ENCODE measurements around the gene NRAP. TPM values are rescaled to one million over a fixed set of nuclear protein-coding genes. Genes with fewer than 3 reads are reported as not detected.
A peak's percentile ranks its signal among the peaks of the same experiment; 100 is the strongest.

The NRAP gene
- polyA plus RNA-seq, 6 donors from 2014 or later: not detected

DNA sequence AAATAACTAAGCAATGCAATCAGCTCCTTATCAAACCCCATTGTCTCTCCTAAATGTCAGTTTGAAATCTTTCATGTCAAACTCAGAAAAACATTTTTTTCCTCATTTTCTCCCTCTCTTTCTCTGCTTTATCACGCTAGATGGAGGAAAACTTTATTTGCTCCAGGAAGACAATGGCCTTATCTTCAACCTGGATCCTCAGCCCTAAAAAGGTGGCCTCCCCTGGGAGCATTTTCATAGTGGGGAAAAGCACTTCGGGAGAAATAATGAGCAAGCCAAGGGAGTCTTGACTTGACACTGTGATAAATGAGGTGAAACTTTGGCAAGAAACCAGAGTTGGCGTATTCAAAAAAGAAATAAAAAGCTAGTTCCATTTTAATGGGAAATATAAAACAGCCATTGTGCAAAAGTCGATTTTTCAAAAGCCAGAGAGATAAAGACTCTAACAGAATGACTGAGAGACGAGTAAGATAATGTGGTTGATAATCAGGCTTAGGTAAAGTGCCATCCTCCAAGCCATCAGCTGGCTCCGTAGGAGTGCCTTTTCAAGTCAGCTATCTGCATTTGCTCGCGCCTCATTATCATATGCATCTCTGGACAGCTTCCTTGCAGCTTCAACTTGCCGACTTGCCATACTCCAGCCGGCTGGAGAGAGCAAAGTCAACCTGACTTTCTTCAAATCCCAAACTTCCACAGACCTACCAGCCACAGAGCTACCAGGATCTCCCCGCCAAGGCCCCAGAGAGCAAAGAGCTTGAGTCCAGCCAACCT, 91.1 kb downstream of the NRAP start:
- Mint-ChIP-seq H3K27me3 (peaks cover 16 to 18% (median 16%) of the 10 kb centered on the region in 3 donors), H3K36me3 (no peaks in the 10 kb centered on the region), H3K9me3 (no peaks in the 10 kb centered on the region), H3K4me1 (no peaks in the 10 kb centered on the region), H3K27ac (no peak overlapping the region), H3K4me3 (no peak overlapping the region)
- ATAC-seq (ENCODE audit: low read depth in 2 of 2) (no peak), DNase-seq (no peak)

GRCh38 chr10:113569576-113569975, 94.3 kb downstream of the NRAP start:
- H3K4me3 Mint-ChIP-seq: no peak overlapping the region
- peaks cover 0 to 8% (median 0%) of the 10 kb centered on the region in 3 donors for H3K27me3 Mint-ChIP-seq
- DNase-seq: no peak
- no peaks in the 10 kb centered on the region for H3K4me1 Mint-ChIP-seq
- no peak for ATAC-seq (ENCODE audit: low read depth in 2 of 2)
- no peaks in the 10 kb centered on the region for H3K36me3 Mint-ChIP-seq
- H3K27ac Mint-ChIP-seq: no peak overlapping the region
- H3K9me3 Mint-ChIP-seq: no peaks in the 10 kb centered on the region

DNA sequence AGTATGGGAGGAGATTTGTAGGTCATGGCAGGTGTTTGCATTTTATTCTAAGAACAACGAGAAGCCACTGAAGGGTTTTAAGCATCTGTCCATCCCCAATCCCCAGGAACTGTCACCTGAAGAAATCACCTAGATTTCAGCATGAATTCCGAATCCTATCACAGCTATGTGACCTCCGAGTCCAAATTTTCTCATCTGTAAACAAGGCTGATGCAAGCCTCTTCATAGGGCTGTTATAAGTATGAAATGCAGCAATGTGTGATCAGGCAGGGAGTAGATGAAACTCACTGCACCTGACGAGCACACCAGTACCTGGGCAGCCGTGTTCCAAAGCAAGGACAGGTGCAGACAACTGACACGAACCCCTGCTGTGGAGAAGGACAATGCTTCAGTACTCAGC, 97.0 kb downstream of the NRAP start:
- Mint-ChIP-seq H3K4me1 (peaks cover 0 to 7% (median 5%) of the 10 kb centered on the region in 3 donors), H3K36me3 (no peaks in the 10 kb centered on the region), H3K9me3 (no peaks in the 10 kb centered on the region), H3K27me3 (no peaks in the 10 kb centered on the region), H3K27ac (no peak overlapping the region), H3K4me3 (no peak overlapping the region)
- DNase-seq (no peak), ATAC-seq (ENCODE audit: low read depth in 2 of 2) (no peak)

- peaks cover 0 to 7% (median 5%) of the 10 kb centered on the region in 3 donors for H3K4me1 Mint-ChIP-seq
- peaks cover 0 to 6% (median under 1%) of the 10 kb centered on the region in 3 donors for H3K27me3 Mint-ChIP-seq
- ATAC-seq (ENCODE audit: low read depth in 2 of 2): no peak
- no peak for DNase-seq
- no peak overlapping the region for H3K27ac Mint-ChIP-seq
- no peaks in the 10 kb centered on the region for H3K9me3 Mint-ChIP-seq
- no peak overlapping the region for H3K4me3 Mint-ChIP-seq
- no peaks in the 10 kb centered on the region for H3K36me3 Mint-ChIP-seq
Measured at GRCh38 chr10:113565364-113565763, 98.5 kb downstream of the NRAP start.

DNA sequence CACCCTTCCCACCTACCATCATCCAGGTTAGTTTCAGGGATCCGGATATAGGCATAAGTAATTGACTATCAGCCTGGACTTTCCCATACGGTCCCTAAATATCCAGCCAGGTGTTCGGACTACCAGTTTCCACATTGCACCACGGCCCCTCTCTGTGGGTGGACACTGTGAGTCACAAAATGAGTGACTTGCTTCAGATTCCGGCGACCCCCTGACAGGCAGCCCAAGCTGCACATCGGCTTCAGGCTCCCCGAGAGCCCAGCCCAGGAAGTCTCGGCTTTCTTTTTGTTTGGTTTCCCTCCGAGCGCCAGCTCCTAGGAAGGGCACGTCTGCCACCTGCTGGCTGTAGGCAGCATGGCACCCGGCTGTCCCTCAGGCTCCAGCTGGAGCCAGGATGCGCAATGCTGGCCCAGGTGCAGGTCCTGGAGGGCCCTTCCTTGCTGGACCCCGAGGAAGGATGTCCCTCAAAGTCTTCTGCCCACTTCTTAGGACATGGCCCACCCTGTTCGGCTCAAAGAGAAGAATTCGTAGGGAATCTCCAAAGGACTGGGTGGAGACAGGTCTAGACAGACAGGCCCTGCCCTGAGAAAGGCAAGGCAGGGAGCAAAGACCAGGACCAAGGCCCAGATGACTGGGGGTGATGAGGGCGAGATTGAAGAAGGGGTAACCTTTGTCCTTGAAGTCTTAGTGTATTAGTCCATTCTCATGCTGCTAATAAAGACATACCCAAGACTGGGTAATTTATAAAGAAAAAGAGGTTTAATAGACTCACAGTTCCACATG, 100.3 kb downstream of the NRAP start:
- DNase-seq: peak; percentile 38
- no peak overlapping the region for H3K27ac Mint-ChIP-seq
- H3K9me3 Mint-ChIP-seq: no peaks in the 10 kb centered on the region
- no peaks in the 10 kb centered on the region for H3K36me3 Mint-ChIP-seq
- peaks cover 5 to 22% (median 16%) of the 10 kb centered on the region in 3 donors for H3K27me3 Mint-ChIP-seq
- H3K4me1 Mint-ChIP-seq: peaks cover 0 to 7% (median 5%) of the 10 kb centered on the region in 3 donors
- H3K4me3 Mint-ChIP-seq: peak overlapping the region in 7 of 8 donors; percentile 16 to 85 (median 75)
- peak; percentile 58 to 75 for ATAC-seq (ENCODE audit: low read depth in 2 of 2)

GRCh38 chr10:113562704-113563103, 101.1 kb downstream of the NRAP start:
- H3K27ac Mint-ChIP-seq: no peak overlapping the region
- DNase-seq (no peak), ATAC-seq (ENCODE audit: low read depth in 2 of 2) (no peak)
- peaks cover 0 to 3% (median 0%) of the 10 kb centered on the region in 7 donors for H3K9me3 Mint-ChIP-seq
- no peaks in the 10 kb centered on the region for H3K36me3 Mint-ChIP-seq
- H3K4me3 Mint-ChIP-seq: no peak overlapping the region
- peaks cover 5 to 30% (median 18%) of the 10 kb centered on the region in 3 donors for H3K27me3 Mint-ChIP-seq
- H3K4me1 Mint-ChIP-seq: peaks cover 0 to 8% (median 7%) of the 10 kb centered on the region in 3 donors

- no peak for ATAC-seq (ENCODE audit: low read depth in 2 of 2)
- Mint-ChIP-seq H3K36me3 (no peaks in the 10 kb centered on the region), H3K4me3 (no peak overlapping the region), H3K4me1 (peaks cover 0 to 8% (median 7%) of the 10 kb centered on the region in 3 donors), H3K9me3 (peaks cover 0 to 3% (median 0%) of the 10 kb centered on the region in 7 donors), H3K27ac (no peak overlapping the region), H3K27me3 (peaks cover 8 to 36% (median 24%) of the 10 kb centered on the region in 3 donors)
- DNase-seq: no peak
Measured at GRCh38 chr10:113562069-113562468, 101.8 kb downstream of the NRAP start.

DNA sequence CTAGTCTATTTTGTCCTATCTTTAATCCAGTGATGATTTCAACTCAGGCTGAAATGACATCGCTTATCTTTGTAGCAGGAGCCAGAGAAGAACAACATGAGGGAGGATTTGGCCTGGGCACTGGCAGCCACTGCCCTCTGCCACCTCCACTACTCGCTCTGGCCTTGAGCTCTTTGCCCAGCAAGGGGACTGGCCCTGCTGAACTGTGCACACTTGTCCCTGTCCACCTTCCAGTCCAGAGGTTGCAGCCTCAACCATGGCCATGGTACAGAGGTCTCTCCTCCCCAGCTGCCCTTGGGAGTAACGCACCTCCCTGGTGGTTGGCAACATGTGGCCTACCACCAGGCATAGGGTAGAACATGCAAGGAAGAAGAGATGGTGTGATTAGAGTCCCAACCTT, 102.6 kb downstream of the NRAP start:
- H3K36me3 Mint-ChIP-seq: no peaks in the 10 kb centered on the region
- DNase-seq (no peak), ATAC-seq (ENCODE audit: low read depth in 2 of 2) (no peak)
- no peak overlapping the region for H3K4me3 Mint-ChIP-seq
- peaks cover 0 to 8% (median 7%) of the 10 kb centered on the region in 3 donors for H3K4me1 Mint-ChIP-seq
- peaks cover 8 to 40% (median 28%) of the 10 kb centered on the region in 3 donors for H3K27me3 Mint-ChIP-seq
- peaks cover 0 to 3% (median 0%) of the 10 kb centered on the region in 7 donors for H3K9me3 Mint-ChIP-seq
- H3K27ac Mint-ChIP-seq: no peak overlapping the region

DNA sequence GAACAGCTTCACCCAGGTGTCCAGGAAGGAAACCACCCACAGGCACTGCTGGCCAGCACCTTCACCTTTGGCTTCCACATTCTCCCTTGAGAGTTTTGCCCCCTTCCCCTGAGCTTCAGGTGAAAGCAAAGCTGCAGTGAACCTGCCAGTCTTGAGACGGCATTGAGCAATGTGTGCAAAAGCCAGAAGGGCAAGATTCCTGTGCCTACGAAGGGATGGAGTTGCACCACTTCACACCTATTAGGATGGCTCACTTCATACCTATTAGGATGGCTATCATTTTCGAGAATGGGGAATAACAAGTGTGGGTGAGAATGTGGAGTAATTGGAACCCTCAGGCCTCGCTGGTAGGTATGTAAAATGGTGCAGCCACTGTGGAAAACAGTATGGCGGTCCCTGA, 103.8 kb downstream of the NRAP start:
- no peak for ATAC-seq (ENCODE audit: low read depth in 2 of 2)
- no peaks in the 10 kb centered on the region for H3K36me3 Mint-ChIP-seq
- H3K9me3 Mint-ChIP-seq: peaks cover 0 to 3% (median 0%) of the 10 kb centered on the region in 7 donors

GRCh38 chr10:113557903-113558321, 105.9 kb downstream of the NRAP start:
- peaks cover 0 to 3% (median 0%) of the 10 kb centered on the region in 3 donors for H3K4me1 Mint-ChIP-seq

More for the DNA sequence above, 103.8 kb downstream of the NRAP start:
- Mint-ChIP-seq H3K4me3 (no peak overlapping the region), H3K27me3 (peaks cover 8 to 40% (median 28%) of the 10 kb centered on the region in 3 donors), H3K27ac (no peak overlapping the region), H3K4me1 (peaks cover 0 to 8% (median 7%) of the 10 kb centered on the region in 3 donors)
- no peak for DNase-seq

GRCh38 chr10:113557424-113557862, 106.4 kb downstream of the NRAP start:
- no peak overlapping the region for H3K4me3 Mint-ChIP-seq
- no peaks in the 10 kb centered on the region for H3K36me3 Mint-ChIP-seq
- peaks cover 0 to 3% (median 0%) of the 10 kb centered on the region in 3 donors for H3K4me1 Mint-ChIP-seq
- peaks cover 0 to 5% (median 0%) of the 10 kb centered on the region in 7 donors for H3K9me3 Mint-ChIP-seq
- H3K27ac Mint-ChIP-seq: no peak overlapping the region
- H3K27me3 Mint-ChIP-seq: peaks cover 8 to 55% (median 46%) of the 10 kb centered on the region in 3 donors
- DNase-seq: no peak
- ATAC-seq (ENCODE audit: low read depth in 2 of 2): no peak

More at GRCh38 chr10:113557903-113558321, 105.9 kb downstream of the NRAP start:
- H3K9me3 Mint-ChIP-seq: peaks cover 0 to 5% (median 0%) of the 10 kb centered on the region in 7 donors
- H3K27me3 Mint-ChIP-seq: peaks cover 8 to 55% (median 46%) of the 10 kb centered on the region in 3 donors
- H3K36me3 Mint-ChIP-seq: no peaks in the 10 kb centered on the region
- no peak for ATAC-seq (ENCODE audit: low read depth in 2 of 2)
- no peak overlapping the region for H3K27ac Mint-ChIP-seq
- H3K4me3 Mint-ChIP-seq: no peak overlapping the region
- no peak for DNase-seq

DNA sequence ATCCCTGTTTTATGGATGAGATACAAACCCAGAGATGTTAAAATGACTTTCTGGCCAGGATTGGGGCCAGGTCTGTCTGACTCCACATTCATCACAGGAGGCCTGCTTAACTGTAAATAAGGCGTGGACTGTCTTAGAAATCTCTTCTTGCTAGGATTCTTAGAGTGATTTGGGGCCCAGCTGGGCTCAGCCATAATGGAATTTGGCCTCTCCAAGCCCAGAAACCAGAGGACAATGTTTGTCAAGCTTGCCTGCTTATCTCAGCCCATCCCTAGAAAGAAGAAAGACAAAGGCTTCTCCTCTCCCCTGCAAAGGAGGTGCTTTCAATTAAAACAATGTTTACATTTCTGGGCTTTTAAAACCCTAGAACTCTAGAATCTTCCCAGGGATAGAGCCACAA, 108.1 kb downstream of the NRAP start:
- ATAC-seq (ENCODE audit: low read depth in 2 of 2): no peak
- Mint-ChIP-seq H3K4me3 (no peak overlapping the region), H3K4me1 (peaks cover 0 to 3% (median 0%) of the 10 kb centered on the region in 3 donors), H3K36me3 (no peaks in the 10 kb centered on the region), H3K27ac (no peak overlapping the region), H3K9me3 (peaks cover 0 to 5% (median 0%) of the 10 kb centered on the region in 7 donors), H3K27me3 (peaks cover 12 to 61% (median 46%) of the 10 kb centered on the region in 3 donors)
- DNase-seq: no peak

GRCh38 chr10:113555245-113555644, 108.6 kb downstream of the NRAP start:
- no peaks in the 10 kb centered on the region for H3K36me3 Mint-ChIP-seq
- peaks cover 12 to 58% (median 45%) of the 10 kb centered on the region in 3 donors for H3K27me3 Mint-ChIP-seq
- H3K4me1 Mint-ChIP-seq: peaks cover 0 to 3% (median 0%) of the 10 kb centered on the region in 3 donors
- H3K9me3 Mint-ChIP-seq: peaks cover 0 to 5% (median 0%) of the 10 kb centered on the region in 7 donors
- no peak overlapping the region for H3K4me3 Mint-ChIP-seq
- ATAC-seq (ENCODE audit: low read depth in 2 of 2) (no peak), DNase-seq (no peak)
- no peak overlapping the region for H3K27ac Mint-ChIP-seq
